ENCODE data around the gene LNX1.
"Not testable (repeated sequence)": the region's sequence is repeated elsewhere in the genome, so short reads cannot be mapped to it uniquely, and the experiment has no call there.

The LNX1 gene

GRCh38 chr4:53476232-53477037, 114.9 kb downstream of the LNX1 start:
- peaks cover 11% of the 10 kb centered on the region for H3K9me3 Mint-ChIP-seq (ENCODE audit: low read depth)

DNA sequence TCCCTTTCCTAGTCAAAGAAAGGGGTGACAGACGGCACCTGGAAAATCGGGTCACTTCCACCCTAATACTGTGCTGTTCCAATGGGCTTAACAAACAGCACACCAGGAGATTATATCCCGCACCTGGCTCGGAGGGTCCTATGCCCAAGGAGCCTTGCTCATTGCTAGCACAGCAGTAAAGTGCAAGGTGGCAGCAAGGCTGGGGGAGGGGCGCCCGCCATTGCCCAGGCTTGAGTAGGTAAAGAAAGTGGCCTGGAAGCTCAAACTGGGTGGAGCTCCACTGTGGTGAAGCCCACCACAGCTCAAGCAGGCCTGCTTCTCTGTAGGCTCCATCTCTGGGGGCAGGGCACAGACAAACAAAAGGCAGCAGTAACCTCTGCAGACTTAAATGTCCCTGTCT, 124.7 kb downstream of the LNX1 start:
- not testable (repeated sequence) for H3K27ac Mint-ChIP-seq; H3K4me1 Mint-ChIP-seq (ENCODE audit: low read depth); H3K27me3 Mint-ChIP-seq; H3K36me3 Mint-ChIP-seq; H3K4me3 Mint-ChIP-seq
- H3K9me3 Mint-ChIP-seq (ENCODE audit: low read depth) = peaks cover 14% of the 10 kb centered on the region

More at GRCh38 chr4:53476232-53477037, 114.9 kb downstream of the LNX1 start:
- Mint-ChIP-seq H3K27me3 (no peaks in the 10 kb centered on the region), H3K36me3 (no peaks in the 10 kb centered on the region), H3K4me3 (no peak overlapping the region), H3K27ac (no peak overlapping the region), H3K4me1 (ENCODE audit: low read depth) (no peaks in the 10 kb centered on the region)

DNA sequence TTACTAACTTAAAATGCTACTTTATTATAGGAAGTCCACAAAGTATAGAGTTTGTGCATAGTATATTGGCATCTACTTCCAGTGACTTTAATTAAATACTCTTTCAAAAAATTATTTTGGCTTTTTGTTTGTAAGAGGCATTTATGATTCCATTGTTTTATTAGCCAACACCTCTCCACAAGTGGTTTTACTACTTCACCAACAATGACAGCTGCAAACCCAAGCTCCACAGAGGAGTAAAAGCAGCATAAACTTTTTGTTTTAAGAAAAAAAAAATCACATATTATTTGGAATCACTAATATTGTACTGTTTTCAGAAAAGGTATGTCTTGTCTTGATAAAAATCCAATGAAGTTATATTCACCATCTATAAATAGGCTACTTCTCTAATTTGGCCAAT, 125.4 kb downstream of the LNX1 start:
- no peaks in the 10 kb centered on the region for H3K4me1 Mint-ChIP-seq (ENCODE audit: low read depth)
- H3K27ac Mint-ChIP-seq = no peak overlapping the region
- H3K4me3 Mint-ChIP-seq = no peak overlapping the region
- peaks cover 14% of the 10 kb centered on the region for H3K9me3 Mint-ChIP-seq (ENCODE audit: low read depth)
- H3K27me3 Mint-ChIP-seq = no peaks in the 10 kb centered on the region
- H3K36me3 Mint-ChIP-seq = peaks cover 9% of the 10 kb centered on the region

GRCh38 chr4:53465281-53465680, 126.0 kb downstream of the LNX1 start:
- H3K4me1 Mint-ChIP-seq (ENCODE audit: low read depth) = no peaks in the 10 kb centered on the region
- H3K4me3 Mint-ChIP-seq = no peak overlapping the region
- H3K27ac Mint-ChIP-seq = no peak overlapping the region
- H3K9me3 Mint-ChIP-seq (ENCODE audit: low read depth) = peaks cover 14% of the 10 kb centered on the region
- H3K27me3 Mint-ChIP-seq = no peaks in the 10 kb centered on the region
- H3K36me3 Mint-ChIP-seq = peaks cover 12% of the 10 kb centered on the region

- Mint-ChIP-seq H3K36me3 (peaks cover 19% of the 10 kb centered on the region), H3K4me3 (no peak overlapping the region), H3K27me3 (no peaks in the 10 kb centered on the region), H3K9me3 (ENCODE audit: low read depth) (peaks cover 8% of the 10 kb centered on the region), H3K4me1 (ENCODE audit: low read depth) (no peaks in the 10 kb centered on the region), H3K27ac (no peak overlapping the region)
Measured at GRCh38 chr4:53463340-53463739, 127.9 kb downstream of the LNX1 start.

- no peaks in the 10 kb centered on the region for H3K4me1 Mint-ChIP-seq (ENCODE audit: low read depth)
Measured at GRCh38 chr4:53461244-53461643, 130.0 kb downstream of the LNX1 start.

GRCh38 chr4:53459548-53459947, 131.7 kb downstream of the LNX1 start:
- no peaks in the 10 kb centered on the region for H3K27me3 Mint-ChIP-seq
- no peak overlapping the region for H3K4me3 Mint-ChIP-seq
- no peaks in the 10 kb centered on the region for H3K4me1 Mint-ChIP-seq (ENCODE audit: low read depth)
- no peak overlapping the region for H3K27ac Mint-ChIP-seq
- H3K36me3 Mint-ChIP-seq = peaks cover 29% of the 10 kb centered on the region
- no peaks in the 10 kb centered on the region for H3K9me3 Mint-ChIP-seq (ENCODE audit: low read depth)

More at GRCh38 chr4:53461244-53461643, 130.0 kb downstream of the LNX1 start:
- Mint-ChIP-seq H3K4me3 (no peak overlapping the region), H3K27ac (no peak overlapping the region), H3K9me3 (ENCODE audit: low read depth) (no peaks in the 10 kb centered on the region), H3K27me3 (no peaks in the 10 kb centered on the region), H3K36me3 (peaks cover 19% of the 10 kb centered on the region)

DNA sequence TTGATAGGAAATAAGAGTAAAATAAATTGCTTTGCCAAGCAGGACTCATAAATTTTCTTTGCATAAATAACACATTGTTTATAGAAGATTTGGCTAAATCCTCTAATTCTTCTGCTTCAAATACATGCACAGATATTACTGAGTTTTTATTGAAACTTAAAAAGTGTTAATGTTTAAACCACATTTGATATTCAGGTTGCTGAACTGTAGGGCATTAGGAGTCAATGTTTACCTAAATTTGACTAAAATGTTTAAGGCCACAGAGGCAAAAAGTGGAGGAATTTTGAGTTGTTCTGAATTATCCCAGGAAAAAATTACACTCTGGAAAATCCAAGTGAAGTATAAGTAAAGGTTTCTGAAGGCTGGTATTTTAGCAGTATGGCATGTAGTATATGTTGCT, 135.1 kb downstream of the LNX1 start:
- Mint-ChIP-seq H3K4me3 (no peak overlapping the region), H3K36me3 (peaks cover 23% of the 10 kb centered on the region), H3K4me1 (ENCODE audit: low read depth) (no peaks in the 10 kb centered on the region), H3K27ac (no peak overlapping the region), H3K9me3 (ENCODE audit: low read depth) (no peaks in the 10 kb centered on the region), H3K27me3 (no peaks in the 10 kb centered on the region)

- Mint-ChIP-seq H3K4me1 (ENCODE audit: low read depth) (no peaks in the 10 kb centered on the region), H3K27ac (no peak overlapping the region), H3K27me3 (no peaks in the 10 kb centered on the region), H3K36me3 (peaks cover 22% of the 10 kb centered on the region), H3K4me3 (no peak overlapping the region), H3K9me3 (ENCODE audit: low read depth) (no peaks in the 10 kb centered on the region)
Measured at GRCh38 chr4:53455766-53456165, 135.5 kb downstream of the LNX1 start.

DNA sequence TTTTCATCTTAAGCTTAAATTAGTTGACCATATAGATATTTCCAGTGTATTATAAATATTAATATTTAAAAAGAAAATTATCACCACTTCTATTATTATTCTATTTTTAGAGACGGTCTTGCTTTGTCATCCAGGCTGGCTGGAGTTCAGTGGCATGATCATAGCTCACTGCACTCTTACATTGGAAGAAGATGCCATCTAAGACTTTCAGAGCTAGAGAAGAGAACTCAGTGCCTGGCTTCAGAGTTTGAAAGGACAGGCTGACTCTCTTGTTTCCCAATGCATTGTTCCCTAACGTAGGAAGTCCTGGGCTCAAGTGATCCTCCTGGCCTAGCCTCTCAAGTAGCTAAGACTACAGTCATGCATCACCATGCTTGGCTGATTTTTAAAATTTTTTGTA, 137.9 kb downstream of the LNX1 start:
- Mint-ChIP-seq H3K27ac (no peak overlapping the region), H3K36me3 (peaks cover 14% of the 10 kb centered on the region), H3K4me3 (no peak overlapping the region)

GRCh38 chr4:53450773-53451172, 140.5 kb downstream of the LNX1 start:
- Mint-ChIP-seq H3K4me3 (no peak overlapping the region), H3K27me3 (no peaks in the 10 kb centered on the region), H3K4me1 (ENCODE audit: low read depth) (peaks cover 4% of the 10 kb centered on the region), H3K27ac (no peak overlapping the region), H3K9me3 (ENCODE audit: low read depth) (no peaks in the 10 kb centered on the region), H3K36me3 (peaks cover 14% of the 10 kb centered on the region)

More for the DNA sequence above, 137.9 kb downstream of the LNX1 start:
- Mint-ChIP-seq H3K4me1 (ENCODE audit: low read depth) (peaks cover 2% of the 10 kb centered on the region), H3K9me3 (ENCODE audit: low read depth) (no peaks in the 10 kb centered on the region), H3K27me3 (no peaks in the 10 kb centered on the region)

- Mint-ChIP-seq H3K4me1 (ENCODE audit: low read depth) (peaks cover 6% of the 10 kb centered on the region), H3K4me3 (no peak overlapping the region), H3K27me3 (no peaks in the 10 kb centered on the region), H3K27ac (no peak overlapping the region), H3K9me3 (ENCODE audit: low read depth) (no peaks in the 10 kb centered on the region), H3K36me3 (peaks cover 18% of the 10 kb centered on the region)
Measured at GRCh38 chr4:53444954-53445353, 146.3 kb downstream of the LNX1 start.

GRCh38 chr4:53441564-53441963, 149.7 kb downstream of the LNX1 start:
- Mint-ChIP-seq H3K4me1 (ENCODE audit: low read depth) (peaks cover 13% of the 10 kb centered on the region), H3K36me3 (peaks cover 19% of the 10 kb centered on the region), H3K27ac (no peak overlapping the region), H3K4me3 (no peak overlapping the region), H3K9me3 (ENCODE audit: low read depth) (no peaks in the 10 kb centered on the region), H3K27me3 (no peaks in the 10 kb centered on the region)

GRCh38 chr4:53436251-53436650, 155.0 kb downstream of the LNX1 start:
- H3K9me3 Mint-ChIP-seq (ENCODE audit: low read depth) = no peaks in the 10 kb centered on the region
- no peaks in the 10 kb centered on the region for H3K27me3 Mint-ChIP-seq
- H3K4me3 Mint-ChIP-seq = no peak overlapping the region
- H3K4me1 Mint-ChIP-seq (ENCODE audit: low read depth) = peaks cover 14% of the 10 kb centered on the region
- peaks cover 7% of the 10 kb centered on the region for H3K36me3 Mint-ChIP-seq
- no peak overlapping the region for H3K27ac Mint-ChIP-seq

DNA sequence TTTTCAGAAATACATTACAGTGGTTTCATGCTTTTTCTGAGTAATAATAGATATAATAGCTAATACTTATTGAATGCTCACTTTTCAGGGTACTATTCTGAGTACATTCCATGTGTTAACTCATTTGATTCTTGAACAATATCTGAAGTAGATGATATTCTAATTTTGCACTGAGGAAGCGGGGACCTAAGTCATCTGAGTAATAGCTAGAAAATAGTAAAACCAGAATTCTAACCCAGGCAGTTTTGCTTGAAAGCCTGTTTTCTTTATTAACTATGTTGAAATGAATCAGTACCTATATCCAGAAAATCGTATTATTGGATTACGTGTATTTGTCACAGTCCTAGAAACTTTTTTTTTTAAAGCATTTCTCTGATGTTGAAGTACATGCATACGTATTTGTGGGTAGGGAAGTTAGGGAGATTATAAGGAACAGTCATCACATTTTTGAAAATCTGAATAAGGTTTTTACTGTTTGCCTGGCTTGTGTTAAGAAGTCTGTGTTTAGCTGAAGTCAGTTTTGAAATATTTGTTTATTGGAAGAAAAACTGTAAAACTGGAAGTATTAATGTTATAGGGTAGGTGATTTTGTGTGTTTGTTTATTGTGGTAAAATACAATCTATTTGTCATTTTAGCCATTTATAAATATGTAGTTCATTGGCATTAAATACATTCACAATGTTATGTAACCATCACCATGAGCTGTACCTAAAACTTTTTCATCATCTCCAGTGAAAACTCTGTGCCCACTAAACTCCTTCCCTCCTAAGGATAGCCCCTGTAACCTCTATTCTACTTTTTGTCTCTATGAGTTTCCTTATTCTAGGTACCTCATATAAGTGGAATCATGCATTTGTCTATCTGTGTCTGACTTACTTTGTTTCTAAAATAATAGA, 158.5 kb downstream of the LNX1 start:
- Mint-ChIP-seq H3K9me3 (ENCODE audit: low read depth) (no peaks in the 10 kb centered on the region), H3K27me3 (no peaks in the 10 kb centered on the region)

More for the DNA sequence above, 158.5 kb downstream of the LNX1 start:
- Mint-ChIP-seq H3K36me3 (peaks cover 11% of the 10 kb centered on the region), H3K27ac (no peak overlapping the region), H3K4me1 (ENCODE audit: low read depth) (peaks cover 18% of the 10 kb centered on the region), H3K4me3 (no peak overlapping the region)

All from activated naive CD8-positive, alpha-beta T cell (primary cell).